Lower leg skin (tissue), 3 donors: ENCODE data around the gene KCNQ2.

Source experiments
- CTCF ChIP-seq, 3 donors: fragments of 450-650 bp; IDR thresholded peaks; one replicate each; pipeline ENCODE4 v1.5.1; 2016; ENCODE audit warnings: antibody characterized with exemption in 3 of 3, mild to moderate bottlenecking in 3 of 3, moderate library complexity in 2 of 3
- POLR2A ChIP-seq, 2 donors: fragments of 450-650 bp; IDR thresholded peaks; one replicate each; pipeline ENCODE4 v1.6.1; 2016 to 2017; ENCODE audit warnings: antibody characterized with exemption in 2 of 2, mild to moderate bottlenecking in 1 of 2, moderate library complexity in 1 of 2

GRCh38 chr20:63466250-63466825 is 6.1 kb downstream of the KCNQ2 start:
- TF ChIP-seq CTCF (IDR thresholded peaks at IDR 0.05) (no peak), POLR2A (IDR thresholded peaks at IDR 0.05) (no peak)
